NT2/D1 (cell line): ENCODE data around the gene DACH2.

Source experiments
- SUZ12 ChIP-seq: IDR thresholded peaks from 2 replicates; pipeline ENCODE4 v1.6.1; 2011; ENCODE audit not compliant: insufficient read length, insufficient read depth; ENCODE audit errors: extremely low read depth
- YY1 ChIP-seq: IDR thresholded peaks from 2 replicates; pipeline ENCODE4 v1.6.1; 2011; ENCODE audit not compliant: insufficient read length, insufficient read depth
- ZNF274 ChIP-seq: IDR thresholded peaks from 2 replicates; pipeline ENCODE4 v1.6.1; 2011; ENCODE audit warnings: mild to moderate bottlenecking, low read depth, low read length

DNA sequence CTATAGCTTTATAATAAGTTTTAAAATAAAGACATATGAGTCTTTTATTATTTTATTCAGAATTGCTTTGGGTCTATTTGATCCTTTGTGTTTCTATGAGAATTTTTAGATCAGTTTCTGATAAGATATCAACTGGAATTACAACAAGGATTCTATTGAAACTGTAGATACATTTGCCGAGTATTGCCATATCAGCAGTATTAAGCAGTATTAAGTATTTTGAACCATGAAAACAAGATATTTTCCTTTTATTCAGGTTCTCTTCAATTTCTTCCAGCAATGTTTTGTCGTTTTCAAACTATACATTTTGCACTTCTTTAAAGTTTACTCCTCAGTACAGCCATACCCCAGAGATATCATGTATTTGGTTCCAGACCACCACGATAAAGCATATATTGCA lies 598.8 kb downstream of the DACH2 start:
- no peak for TF ChIP-seq ZNF274
- TF ChIP-seq YY1: no peak
- no peak for TF ChIP-seq SUZ12
